ENCODE measurements around the gene TMF1.

Gene TMF1
- 157 to 246 (median 212) reads per million in 4 experiments for total RNA-seq

- no peak for DNase-seq
Observed at GRCh38 chr3:69051756-69052471, at the start of gene TMF1. Gene TMF1, minus strand, starts transcription at chr3:69052333. Its CDS starts 247 bp downstream, at chr3:69052086.

- DNase-seq: no peak
Observed at GRCh38 chr3:69099576-69099975, 47.4 kb upstream of the TMF1 start.

- no peak for DNase-seq
Observed at GRCh38 chr3:69097407-69098086, 45.4 kb upstream of the TMF1 start.

GRCh38 chr3:69096299-69096698 is 44.2 kb upstream of the TMF1 start:
- no peak for DNase-seq

- DNase-seq: no peak
Observed at GRCh38 chr3:69095636-69096035, 43.5 kb upstream of the TMF1 start.

- no peak for DNase-seq
Observed at GRCh38 chr3:69094467-69095205, 42.5 kb upstream of the TMF1 start.

GRCh38 chr3:69092030-69092516 is 39.9 kb upstream of the TMF1 start:
- DNase-seq: no peak

GRCh38 chr3:69091389-69092029 is 39.4 kb upstream of the TMF1 start:
- no peak for DNase-seq

GRCh38 chr3:69090021-69090420 is 37.9 kb upstream of the TMF1 start:
- DNase-seq: no peak

- no peak for DNase-seq
Observed at GRCh38 chr3:69088063-69088462, 35.9 kb upstream of the TMF1 start.

GRCh38 chr3:69087030-69087791 is 35.1 kb upstream of the TMF1 start:
- no peak for DNase-seq

GRCh38 chr3:69085833-69086722 is 33.9 kb upstream of the TMF1 start:
- DNase-seq: peak; percentile 46

- no peak for DNase-seq
Observed at GRCh38 chr3:69085168-69085832, 33.2 kb upstream of the TMF1 start.

GRCh38 chr3:69084326-69085167 is 32.4 kb upstream of the TMF1 start, which contains the start of gene ARL6IP5:
Gene ARL6IP5, plus strand, starts transcription at chr3:69084937. Its CDS starts 111 bp downstream, at chr3:69085048.
- peak; percentile 78 for DNase-seq

GRCh38 chr3:69082805-69083204 is 30.7 kb upstream of the TMF1 start:
- DNase-seq: peak; percentile 33

GRCh38 chr3:69082361-69082760 is 30.2 kb upstream of the TMF1 start:
- DNase-seq: no peak

- no peak for DNase-seq
Observed at GRCh38 chr3:69081583-69082262, 29.6 kb upstream of the TMF1 start.

GRCh38 chr3:69080233-69080920 is 28.2 kb upstream of the TMF1 start, which contains the start of gene UBA3:
Gene UBA3, minus strand, starts transcription at chr3:69080365. Its CDS starts 12 bp downstream, at chr3:69080353.
- peak; percentile 87 for DNase-seq

Data from effector CD8-positive, alpha-beta T cell (primary cell).